Urothelium cell line (cell line): ENCODE measurements around the gene ADM.

Experiments
- DNase-seq: peaks from one replicate; pipeline ENCODE4 v3.0.0; 2011; ENCODE audit warnings: low spot score, mixed read lengths
- FAIRE-seq: peaks from 2 replicates; lab custom pipeline; 2011; peaks lifted over from hg19 to GRCh38; lab: Jason Lieb, UNC

Gene ADM

DNA sequence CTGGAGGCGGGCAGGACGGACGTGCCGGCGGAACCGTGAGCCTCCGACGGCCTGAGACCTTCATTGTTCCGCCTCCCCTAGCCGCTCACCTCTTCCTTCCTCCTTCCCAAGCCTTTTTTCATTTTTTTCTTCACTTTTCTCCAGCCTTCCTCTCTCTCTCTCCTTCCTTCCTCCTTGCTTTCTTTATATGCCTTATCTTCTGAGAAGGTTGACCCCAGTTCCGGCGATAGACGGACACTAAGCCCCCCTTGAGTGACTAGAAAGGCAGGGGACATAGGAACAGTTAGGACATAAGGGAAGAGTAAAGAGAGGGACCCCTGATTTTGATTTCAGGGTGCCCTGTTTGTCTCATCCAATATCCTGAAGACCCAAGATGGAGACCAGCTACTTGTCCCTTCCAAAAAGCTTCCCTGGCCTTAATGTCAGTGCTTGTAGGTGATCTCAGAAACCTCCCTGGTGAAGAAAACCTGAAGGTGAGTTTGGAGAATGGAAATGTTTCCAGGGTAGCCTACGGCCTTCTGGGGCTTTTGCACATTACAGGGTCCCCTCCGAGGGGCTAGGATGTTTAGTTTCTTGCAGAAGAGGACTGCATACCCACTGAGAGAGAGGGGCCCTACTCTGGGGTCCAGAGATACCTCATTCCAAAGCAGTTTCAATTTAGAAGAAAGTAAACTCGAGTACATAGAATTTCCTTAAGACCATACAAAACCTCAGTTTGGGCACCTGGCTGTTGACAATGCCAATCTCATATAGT lies 3.5 kb downstream of the ADM start:
- FAIRE-seq (no peak), DNase-seq (no peak)

- no peak for DNase-seq
- no peak for FAIRE-seq
Observed at GRCh38 chr11:10309163-10310093, 4.6 kb downstream of the ADM start.

DNA sequence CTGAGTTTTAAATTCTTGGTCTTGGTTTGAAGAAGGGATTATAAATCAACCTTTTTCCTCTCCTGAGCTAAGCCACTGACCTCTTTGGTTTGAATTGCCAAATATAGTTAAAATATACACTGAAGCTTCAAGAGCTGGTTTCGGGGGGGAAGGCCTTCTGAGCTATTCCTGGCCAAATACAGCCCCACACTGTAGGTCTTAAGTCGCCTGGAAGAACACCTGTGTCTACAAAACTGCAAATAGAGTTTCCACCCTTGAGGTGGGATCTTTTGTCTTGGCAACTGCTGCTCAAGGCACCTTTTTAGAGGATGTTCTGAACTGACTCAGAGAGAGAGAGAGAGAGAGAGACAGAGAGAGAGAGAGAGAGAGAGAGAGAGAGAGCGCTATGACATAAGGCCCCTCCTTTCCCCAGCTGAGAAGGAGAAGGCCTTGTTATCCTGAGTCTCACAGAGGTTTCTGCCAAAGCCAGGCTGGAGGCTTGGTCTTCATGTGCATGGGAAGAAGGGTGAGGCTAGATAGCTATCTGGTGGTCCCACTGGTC lies 5.5 kb downstream of the ADM start:
- FAIRE-seq: no peak

GRCh38 chr11:10311802-10312201 lies 6.9 kb downstream of the ADM start:
- no peak for FAIRE-seq
- no peak for DNase-seq

More for the DNA sequence above, 5.5 kb downstream of the ADM start:
- DNase-seq: no peak

GRCh38 chr11:10314199-10315072 lies 9.6 kb downstream of the ADM start:
- no peak for DNase-seq
- no peak for FAIRE-seq

GRCh38 chr11:10315083-10315482 lies 10.2 kb downstream of the ADM start:
- DNase-seq: no peak
- FAIRE-seq: no peak

- FAIRE-seq (no peak), DNase-seq (no peak)
Observed at GRCh38 chr11:10317151-10317755, 12.4 kb downstream of the ADM start.

DNA sequence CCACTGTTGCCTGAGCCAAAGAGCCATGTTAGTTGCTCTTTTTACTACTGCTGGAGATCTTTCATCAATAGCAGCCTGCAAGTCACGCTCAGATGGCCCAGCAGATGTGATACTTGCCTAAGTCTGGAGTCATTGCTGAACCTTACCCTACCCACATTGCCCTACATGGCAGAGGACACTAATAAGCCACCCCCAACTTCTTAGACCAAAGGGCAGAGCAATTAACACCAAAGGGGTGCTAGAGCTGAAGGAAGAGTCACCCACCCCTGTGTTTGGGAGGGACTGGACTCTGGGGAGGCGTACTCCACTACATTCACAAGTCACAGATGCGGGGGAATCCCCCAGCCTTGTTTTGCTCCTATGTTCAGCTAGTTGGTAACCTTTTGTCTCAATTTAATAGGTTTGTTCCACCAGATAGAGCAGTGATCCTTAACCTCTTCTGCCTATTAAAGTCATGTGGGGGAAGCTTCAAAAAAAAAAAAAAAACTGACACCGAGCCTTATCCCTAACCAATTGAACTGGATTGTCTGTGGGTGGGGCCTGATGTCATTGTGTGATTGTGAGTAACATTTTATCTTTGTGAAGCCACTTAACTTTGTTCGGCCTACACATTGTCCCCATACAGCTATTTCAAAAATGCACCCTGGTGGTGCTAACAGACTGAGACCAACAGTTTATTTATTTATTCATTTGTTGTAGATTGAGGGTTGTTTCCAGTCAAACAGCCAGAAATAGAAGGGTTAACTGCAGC lies 13.1 kb downstream of the ADM start:
- DNase-seq (no peak), FAIRE-seq (no peak)

DNA sequence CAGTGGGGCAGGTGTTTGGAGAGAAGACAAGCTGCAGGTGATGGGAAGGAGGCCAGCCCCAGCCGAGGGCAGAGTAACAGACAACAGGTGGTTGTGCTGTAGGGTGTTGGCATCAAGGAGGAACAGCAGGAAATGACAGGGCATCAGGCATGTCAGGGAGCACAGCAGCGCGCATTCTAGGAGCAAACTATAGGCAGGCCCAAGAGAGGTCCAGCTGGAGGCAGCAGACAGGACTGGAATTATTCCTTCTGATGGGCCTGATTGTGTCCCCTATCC lies 13.6 kb downstream of the ADM start:
- DNase-seq (no peak), FAIRE-seq (no peak)

- FAIRE-seq (no peak), DNase-seq (no peak)
Observed at GRCh38 chr11:10319702-10320558, 15.1 kb downstream of the ADM start.

DNA sequence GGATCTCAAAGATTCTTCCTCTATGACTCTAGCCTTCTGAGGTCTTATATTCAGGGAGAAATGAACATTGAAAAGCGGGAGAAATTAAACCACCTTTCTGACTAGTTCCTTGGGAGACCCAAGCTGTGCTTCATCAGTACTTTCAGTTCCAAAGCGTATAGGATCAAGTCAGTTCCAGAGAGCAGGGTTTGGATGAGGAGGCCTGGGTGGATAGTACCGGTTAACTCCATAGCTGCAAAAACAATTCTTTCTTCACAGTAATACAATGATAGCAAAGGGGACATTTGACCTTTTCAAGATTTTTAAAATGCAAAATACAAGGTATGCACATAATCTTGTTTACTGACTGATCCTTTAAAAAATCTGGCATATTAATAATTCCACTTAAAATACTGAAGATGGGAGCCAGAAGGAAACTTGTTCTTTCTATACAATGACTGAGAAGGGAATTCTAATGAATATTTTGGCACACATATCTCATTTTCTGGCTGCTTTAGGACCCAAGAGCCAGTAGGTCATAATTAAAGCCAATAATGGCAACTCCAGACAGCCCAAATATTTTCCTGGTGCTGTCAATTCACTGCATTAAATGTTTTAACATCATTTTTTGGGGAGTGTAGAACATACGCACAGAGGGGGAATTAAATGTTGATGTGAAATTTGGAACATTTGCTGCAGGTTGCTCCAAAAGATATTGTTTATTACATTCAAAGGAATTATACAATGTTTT lies 16.0 kb downstream of the ADM start:
- DNase-seq: no peak
- no peak for FAIRE-seq

DNA sequence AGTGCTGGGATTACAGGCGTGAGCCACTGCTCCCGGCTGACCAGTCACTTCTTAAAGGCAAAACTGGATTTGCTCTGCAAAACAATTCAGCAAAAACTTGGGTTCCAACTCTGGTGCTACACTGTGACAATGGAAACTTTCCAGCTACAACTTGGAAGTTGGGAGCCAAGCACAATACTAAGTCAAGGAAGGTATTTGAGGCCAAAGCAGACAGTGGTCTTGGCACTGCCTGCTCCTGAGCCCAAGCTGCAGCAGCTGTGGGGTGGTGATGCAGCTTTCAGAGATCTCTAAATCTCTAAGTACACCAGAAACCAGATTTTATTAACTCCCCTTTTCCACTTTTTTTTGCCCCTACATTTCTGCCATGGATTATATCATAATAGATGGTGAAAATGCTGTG lies 17.5 kb downstream of the ADM start:
- no peak for FAIRE-seq
- no peak for DNase-seq

DNA sequence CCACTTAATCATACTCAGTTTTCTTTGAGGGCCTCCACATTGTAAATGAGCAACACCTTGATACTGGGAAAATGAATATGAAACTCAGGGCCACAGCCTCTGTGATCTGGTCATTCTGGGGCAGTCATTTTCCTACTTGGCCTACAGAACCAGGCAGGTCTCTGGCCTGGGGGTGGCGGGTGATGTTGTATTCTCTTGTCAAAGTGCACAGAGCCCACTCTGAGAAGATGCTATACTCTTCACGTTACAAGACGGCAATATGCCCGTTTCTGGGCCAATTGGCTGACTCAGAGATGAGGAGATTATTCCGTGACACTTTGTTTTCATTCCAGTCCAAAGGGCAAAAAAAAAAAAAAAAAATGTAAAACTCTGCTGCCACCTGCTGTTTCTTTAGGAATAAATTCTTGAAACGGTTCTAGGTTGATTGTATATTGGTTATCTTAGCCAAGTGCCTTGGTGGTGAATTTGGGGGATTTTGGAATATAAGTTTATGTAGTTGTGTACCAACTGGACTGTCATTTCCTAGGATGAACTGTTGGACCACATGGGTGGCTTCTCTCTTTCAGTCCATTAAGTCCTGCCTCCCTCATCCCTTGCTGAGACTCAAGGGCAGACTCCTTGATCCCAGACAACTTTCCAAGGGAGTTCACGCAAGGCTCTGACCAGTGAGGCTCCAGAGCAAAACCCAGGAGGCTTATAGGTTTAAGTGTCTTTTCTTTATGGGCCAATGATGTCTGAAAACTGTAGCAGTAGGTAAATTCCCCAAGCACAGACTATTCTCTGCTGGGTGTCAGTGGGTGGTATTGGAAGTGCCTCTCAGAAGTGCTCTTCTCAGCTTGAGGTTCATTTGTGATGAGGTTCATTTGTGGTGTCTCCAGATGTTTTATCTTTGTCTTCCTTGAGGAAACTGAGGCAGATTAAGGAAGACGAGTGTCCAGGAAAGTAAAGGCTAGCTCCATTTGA lies 18.2 kb downstream of the ADM start:
- DNase-seq (peak; percentile 65), FAIRE-seq (no peak)

- no peak for FAIRE-seq
- DNase-seq: no peak
Observed at GRCh38 chr11:10323793-10324170, 18.9 kb downstream of the ADM start.

DNA sequence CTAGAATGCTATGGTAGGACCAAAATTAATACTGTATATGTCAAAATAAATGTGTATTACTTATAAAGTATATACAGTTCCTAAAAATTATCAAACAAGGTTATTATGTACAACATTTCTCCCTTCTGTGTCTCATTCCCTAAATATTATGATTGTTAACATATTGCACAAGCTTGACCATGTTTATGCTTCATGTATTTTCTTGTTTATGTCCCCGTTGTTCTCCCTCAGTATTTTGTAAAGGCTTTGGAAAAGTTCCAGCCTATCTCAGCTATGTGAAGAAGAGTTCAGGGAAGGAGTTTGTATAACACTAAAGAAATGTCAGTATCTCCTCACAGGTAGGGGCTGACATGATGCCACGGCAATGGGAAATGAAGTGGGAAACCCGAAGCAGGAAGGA lies 19.6 kb downstream of the ADM start:
- no peak for FAIRE-seq
- DNase-seq: no peak

DNA sequence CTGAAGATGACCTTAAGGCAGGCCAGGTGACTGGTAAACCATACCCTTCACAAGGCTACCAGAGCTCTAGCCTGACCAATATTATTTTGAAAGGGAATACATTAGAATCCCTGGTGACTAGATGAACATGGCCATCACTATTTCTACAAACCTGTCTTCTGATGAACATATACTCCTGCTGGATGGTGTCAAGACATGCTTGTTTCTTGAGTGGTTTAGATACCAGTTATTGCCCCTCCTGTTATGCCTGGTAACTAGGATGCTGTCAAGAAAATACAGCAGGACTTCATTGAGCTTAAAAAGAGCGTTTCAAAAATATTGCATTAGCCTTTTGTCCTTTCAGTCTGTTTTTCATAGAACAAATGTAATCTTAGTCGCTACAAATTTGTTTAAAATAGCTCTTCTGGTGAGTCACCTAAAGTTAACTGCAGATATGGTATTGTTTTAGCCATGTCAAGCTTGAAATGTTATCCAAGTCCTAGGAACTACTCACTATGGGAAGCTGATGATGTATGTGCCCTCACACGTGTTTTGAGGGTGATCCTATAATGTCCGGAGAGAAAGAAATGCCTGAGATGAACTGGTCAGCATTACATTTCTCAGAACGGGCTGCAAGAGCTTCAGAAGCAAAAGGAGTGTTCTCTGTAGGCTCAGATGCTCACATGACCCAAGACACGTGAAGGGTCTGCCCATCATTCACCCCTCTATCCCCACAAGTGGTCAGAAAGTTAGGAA lies 20.6 kb downstream of the ADM start:
- no peak for DNase-seq
- no peak for FAIRE-seq
